ENCODE results near the gene BBX.

The BBX gene

GRCh38 chr3:107604057-107604822 is 81.5 kb downstream of the BBX start:
- no peak for TF ChIP-seq GATA3 (IDR thresholded peaks at IDR 0.05; ENCODE audit: low read depth, low read length)

GRCh38 chr3:107611775-107612469 is 89.2 kb downstream of the BBX start:
- TF ChIP-seq GATA3 (IDR thresholded peaks at IDR 0.05; ENCODE audit: low read depth, low read length) (no peak), GATA2 (IDR thresholded peaks at IDR 0.05; ENCODE audit: low read depth, low read length) (no peak)

GRCh38 chr3:107612664-107613084 is 89.9 kb downstream of the BBX start:
- TF ChIP-seq GATA2 (IDR thresholded peaks at IDR 0.05; ENCODE audit: low read depth, low read length), result no peak
- no peak for TF ChIP-seq GATA3 (IDR thresholded peaks at IDR 0.05; ENCODE audit: low read depth, low read length)

- TF ChIP-seq GATA3 (IDR thresholded peaks at IDR 0.05; ENCODE audit: low read depth, low read length) (no peak), GATA2 (IDR thresholded peaks at IDR 0.05; ENCODE audit: low read depth, low read length) (no peak)
These were observed 96.8 kb downstream of the BBX start for GRCh38 chr3:107619549-107619948.

- TF ChIP-seq GATA2 (IDR thresholded peaks at IDR 0.05; ENCODE audit: low read depth, low read length) (no peak), GATA3 (IDR thresholded peaks at IDR 0.05; ENCODE audit: low read depth, low read length) (no peak)
These were observed 97.8 kb downstream of the BBX start for GRCh38 chr3:107620534-107620933.

- TF ChIP-seq GATA3 (IDR thresholded peaks at IDR 0.05; ENCODE audit: low read depth, low read length), result no peak
These were observed 98.7 kb downstream of the BBX start for GRCh38 chr3:107621465-107621864.

- TF ChIP-seq GATA2 (IDR thresholded peaks at IDR 0.05; ENCODE audit: low read depth, low read length), result no peak
- no peak for TF ChIP-seq GATA3 (IDR thresholded peaks at IDR 0.05; ENCODE audit: low read depth, low read length)
These were observed 105.3 kb downstream of the BBX start for GRCh38 chr3:107627962-107628542.

GRCh38 chr3:107629566-107629965 is 106.8 kb downstream of the BBX start:
- TF ChIP-seq GATA3 (IDR thresholded peaks at IDR 0.05; ENCODE audit: low read depth, low read length), result no peak
- TF ChIP-seq GATA2 (IDR thresholded peaks at IDR 0.05; ENCODE audit: low read depth, low read length), result no peak

GRCh38 chr3:107630779-107631178 is 108.0 kb downstream of the BBX start:
- TF ChIP-seq GATA3 (IDR thresholded peaks at IDR 0.05; ENCODE audit: low read depth, low read length), result no peak
- TF ChIP-seq GATA2 (IDR thresholded peaks at IDR 0.05; ENCODE audit: low read depth, low read length), result no peak

GRCh38 chr3:107632576-107632975 is 109.8 kb downstream of the BBX start:
- TF ChIP-seq GATA2 (IDR thresholded peaks at IDR 0.05; ENCODE audit: low read depth, low read length) (no peak), GATA3 (IDR thresholded peaks at IDR 0.05; ENCODE audit: low read depth, low read length) (no peak)

- TF ChIP-seq GATA2 (IDR thresholded peaks at IDR 0.05; ENCODE audit: low read depth, low read length) (no peak), GATA3 (IDR thresholded peaks at IDR 0.05; ENCODE audit: low read depth, low read length) (no peak)
These were observed 110.8 kb downstream of the BBX start for GRCh38 chr3:107633327-107634098.

GRCh38 chr3:107634099-107634489 is 111.3 kb downstream of the BBX start:
- TF ChIP-seq GATA2 (IDR thresholded peaks at IDR 0.05; ENCODE audit: low read depth, low read length), result no peak
- no peak for TF ChIP-seq GATA3 (IDR thresholded peaks at IDR 0.05; ENCODE audit: low read depth, low read length)

GRCh38 chr3:107637416-107638183 is 114.8 kb downstream of the BBX start:
- TF ChIP-seq GATA2 (IDR thresholded peaks at IDR 0.05; ENCODE audit: low read depth, low read length) (no peak), GATA3 (IDR thresholded peaks at IDR 0.05; ENCODE audit: low read depth, low read length) (no peak)
